ENCODE measurements around the gene NR4A2. TPM values are rescaled to one million over a fixed set of nuclear protein-coding genes. Genes with fewer than 3 reads are reported as not detected.
A peak's percentile ranks its signal among the peaks of the same experiment; 100 is the strongest.

Gene NR4A2
- polyA plus RNA-seq, 1 of the 3 experiments (the other 2 are of a cell fraction), result 16.2 TPM

DNA sequence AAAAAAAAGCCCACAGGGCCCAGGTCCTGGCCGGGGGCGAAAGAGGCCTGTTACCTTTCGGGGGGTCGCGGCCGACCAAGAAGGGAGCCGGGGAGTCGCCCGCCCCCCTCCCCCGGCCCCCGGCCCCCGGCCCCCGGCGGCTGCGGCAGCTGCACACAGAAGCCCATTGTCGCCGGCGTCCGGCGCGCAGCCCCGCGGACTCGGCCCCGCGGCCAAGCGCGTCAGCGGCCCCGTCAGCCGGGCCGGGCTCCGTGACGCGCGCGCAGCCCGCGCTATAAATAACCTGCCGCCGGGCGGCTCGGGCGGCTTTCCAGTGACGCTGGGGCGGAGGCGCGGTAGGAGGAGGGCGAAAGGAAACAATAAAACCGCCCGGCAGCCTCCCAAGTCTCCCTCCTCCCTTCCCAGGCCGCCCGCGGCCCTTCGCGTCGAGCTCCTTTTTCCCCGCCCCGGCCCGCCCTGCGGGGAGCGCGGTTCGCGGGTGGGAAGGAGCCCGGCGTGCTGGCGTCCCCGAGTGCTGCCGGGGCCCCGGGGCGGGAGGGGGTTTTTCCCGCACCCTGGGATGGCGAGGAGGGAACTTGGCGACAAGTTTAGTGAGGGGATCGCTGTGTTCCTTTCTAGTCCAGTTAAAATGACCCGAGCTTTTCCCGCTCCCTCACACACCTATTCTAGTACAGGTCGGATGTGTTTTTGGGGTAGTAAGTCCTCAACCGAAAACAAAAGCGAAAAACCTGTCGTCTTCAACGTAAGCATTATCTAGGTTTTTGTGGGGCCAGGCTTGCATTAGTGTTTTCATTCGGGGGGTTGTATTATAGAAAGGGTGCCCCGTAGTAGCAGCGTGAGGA, 10.0 kb upstream of the NR4A2 start:
- TF ChIP-seq MEF2A (IDR thresholded peaks at IDR 0.05; ENCODE audit: borderline replicate concordance, low read depth) (peak; percentile 86), RCOR1 (IDR thresholded peaks at IDR 0.05; ENCODE audit: low read length) (no peak), JUND (IDR thresholded peaks at IDR 0.05) (no peak), NFIC (IDR thresholded peaks at IDR 0.05; ENCODE audit: borderline replicate concordance) (0 out of 2 replicates have a peak, but pooled peaks have one; percentile 16), FOXJ3 (CRISPR knock-in tag; IDR thresholded peaks at IDR 0.05) (no peak), FOXM1 (IDR thresholded peaks at IDR 0.05; ENCODE audit: low read depth) (no peak), TAF1 (IDR thresholded peaks at IDR 0.05; ENCODE audit: borderline replicate concordance, low read depth, low read length) (peak; percentile 40; the same call in 1 of the 2 replicates), NRF1 (IDR thresholded peaks at IDR 0.05; ENCODE audit: low read depth, low read length) (peak; percentile 44; the same call in 1 of the 2 replicates), EP300 (IDR thresholded peaks at IDR 0.05; ENCODE audit: borderline replicate concordance in 1 of 2, low read depth in 1 of 2, low read length in 1 of 2) (0 out of 4 replicates have a peak, but pooled peaks of 1 of the 2 experiments have one; percentile 18), SMC3 (IDR thresholded peaks at IDR 0.05; ENCODE audit: low read depth, low read length) (no peak)
- TF ChIP-seq, protein P1, sequence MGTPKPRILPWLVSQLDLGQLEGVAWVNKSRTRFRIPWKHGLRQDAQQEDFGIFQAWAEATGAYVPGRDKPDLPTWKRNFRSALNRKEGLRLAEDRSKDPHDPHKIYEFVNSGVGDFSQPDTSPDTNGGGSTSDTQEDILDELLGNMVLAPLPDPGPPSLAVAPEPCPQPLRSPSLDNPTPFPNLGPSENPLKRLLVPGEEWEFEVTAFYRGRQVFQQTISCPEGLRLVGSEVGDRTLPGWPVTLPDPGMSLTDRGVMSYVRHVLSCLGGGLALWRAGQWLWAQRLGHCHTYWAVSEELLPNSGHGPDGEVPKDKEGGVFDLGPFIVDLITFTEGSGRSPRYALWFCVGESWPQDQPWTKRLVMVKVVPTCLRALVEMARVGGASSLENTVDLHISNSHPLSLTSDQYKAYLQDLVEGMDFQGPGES (IDR thresholded peaks at IDR 0.05; ENCODE audit: low read depth, low read length), result no peak
- TF ChIP-seq, protein P2, sequence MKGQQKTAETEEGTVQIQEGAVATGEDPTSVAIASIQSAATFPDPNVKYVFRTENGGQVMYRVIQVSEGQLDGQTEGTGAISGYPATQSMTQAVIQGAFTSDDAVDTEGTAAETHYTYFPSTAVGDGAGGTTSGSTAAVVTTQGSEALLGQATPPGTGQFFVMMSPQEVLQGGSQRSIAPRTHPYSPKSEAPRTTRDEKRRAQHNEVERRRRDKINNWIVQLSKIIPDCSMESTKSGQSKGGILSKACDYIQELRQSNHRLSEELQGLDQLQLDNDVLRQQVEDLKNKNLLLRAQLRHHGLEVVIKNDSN (IDR thresholded peaks at IDR 0.05; ENCODE audit: borderline replicate concordance, low read depth), result no peak
- TF ChIP-seq, protein P3, sequence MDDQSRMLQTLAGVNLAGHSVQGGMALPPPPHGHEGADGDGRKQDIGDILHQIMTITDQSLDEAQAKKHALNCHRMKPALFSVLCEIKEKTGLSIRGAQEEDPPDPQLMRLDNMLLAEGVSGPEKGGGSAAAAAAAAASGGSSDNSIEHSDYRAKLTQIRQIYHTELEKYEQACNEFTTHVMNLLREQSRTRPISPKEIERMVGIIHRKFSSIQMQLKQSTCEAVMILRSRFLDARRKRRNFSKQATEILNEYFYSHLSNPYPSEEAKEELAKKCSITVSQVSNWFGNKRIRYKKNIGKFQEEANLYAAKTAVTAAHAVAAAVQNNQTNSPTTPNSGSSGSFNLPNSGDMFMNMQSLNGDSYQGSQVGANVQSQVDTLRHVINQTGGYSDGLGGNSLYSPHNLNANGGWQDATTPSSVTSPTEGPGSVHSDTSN (IDR thresholded peaks at IDR 0.05), result peak; percentile 27; the same call in 1 of the 2 replicates
- TF ChIP-seq, protein P4, sequence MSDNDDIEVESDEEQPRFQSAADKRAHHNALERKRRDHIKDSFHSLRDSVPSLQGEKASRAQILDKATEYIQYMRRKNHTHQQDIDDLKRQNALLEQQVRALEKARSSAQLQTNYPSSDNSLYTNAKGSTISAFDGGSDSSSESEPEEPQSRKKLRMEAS (IDR thresholded peaks at IDR 0.05; ENCODE audit: low read depth), result no peak; the same call in 1 of the 2 replicates
- WGBS (ENCODE audit: low lambda C conversion rate), result 2% methylated on average over 25 of the region's 86 CpGs
- CTCF ChIA-PET, result interaction anchor here (1.9 to 4.9 kb wide), 2 partner anchors 8 to 247 kb away, joined by 8 to 21 read pairs; no protein-coding TSS in a partner anchor
- peaks cover 0 to 3% of the 10 kb centered on the region in 2 experiments for H3K36me3 ChIP-seq (replicated peaks in 1 of 2; ENCODE audit: control insufficient read depth in 1 of 2, insufficient read depth in 2 of 2, low read length in 1 of 2)
- H3K79me2 ChIP-seq (ENCODE audit: insufficient read depth), result no peaks in the 10 kb centered on the region
- no peaks in the 10 kb centered on the region for H3K9me3 ChIP-seq
- no peaks in the 10 kb centered on the region for H3K27me3 ChIP-seq (ENCODE audit: insufficient read depth)
- no peaks in the 10 kb centered on the region for H3K9me2 ChIP-seq
- no peaks in the 10 kb centered on the region for H4K20me1 ChIP-seq (ENCODE audit: insufficient read depth)
- POLR2A ChIA-PET, result no interaction called here
- H3F3A ChIP-seq (replicated peaks; ENCODE audit: insufficient read depth), result peaks cover 20% of the 10 kb centered on the region
- H2AFZ ChIP-seq (ENCODE audit: low read depth), result peak overlapping the region; percentile 91
- H3K4me3 ChIP-seq (ENCODE audit: low read depth in 2 of 2, low read length in 1 of 2), result peak overlapping the region; percentile 68 to 87
- peak overlapping the region; percentile 94 for H3K4me2 ChIP-seq
- H3K9ac ChIP-seq, result peak overlapping the region; percentile 99
- peak overlapping the region in 1 of 2 experiments; percentile 92; a peak in 3 of 4 replicates for H3K27ac ChIP-seq (ENCODE audit: low read depth in 2 of 2, low read length in 1 of 2)
- peaks cover 5 to 9% of the 10 kb centered on the region in 2 experiments; a peak in 2 of 4 replicates for H3K4me1 ChIP-seq (ENCODE audit: control insufficient read depth in 1 of 2, insufficient read depth in 2 of 2, low read depth in 1 of 2, low read length in 1 of 2)
- peak; percentile 85 for DNase-seq
